K562 (cell line): Measurements from ENCODE around the gene MYADML2. TPM values are rescaled to one million over a fixed set of nuclear protein-coding genes. Genes with fewer than 3 reads are reported as not detected.

Experiments used
- DDX20 ChIP-seq: fragments of 450-650 bp; IDR thresholded peaks from 2 replicates; pipeline ENCODE4 v1.6.1; 2016; ENCODE audit warnings: missing genetic modification characterization, low read depth, mild to moderate bottlenecking, missing compliant biosample characterization, moderate library complexity
- HCFC1 ChIP-seq: IDR thresholded peaks from 2 replicates; pipeline ENCODE4 v1.6.1; 2012; ENCODE audit warnings: low read depth, low read length, improper control_type of control experiment
- NFATC3 ChIP-seq: fragments of 450-650 bp; IDR thresholded peaks from 2 replicates; pipeline ENCODE4 v1.6.1; 2017; ENCODE audit warnings: mild to moderate bottlenecking
- SIRT6 ChIP-seq: IDR thresholded peaks from one replicate; pipeline ENCODE4 v1.6.1; 2012; ENCODE audit warnings: low read depth, mild to moderate bottlenecking, control low read depth, inconsistent platforms, low read length, moderate library complexity
- SMARCC2 ChIP-seq: fragments of 450-650 bp; IDR thresholded peaks from 2 replicates; pipeline ENCODE4 v1.6.1; 2017; ENCODE audit warnings: antibody characterized with exemption, moderate library complexity, mild to moderate bottlenecking, low read depth
- STAG1 ChIP-seq: sonication (generic); formaldehyde crosslinking; IDR thresholded peaks from 2 replicates; pipeline ENCODE4 v1.5.0; 2020; ENCODE audit warnings: missing genetic modification reagents, borderline replicate concordance
- polyA plus RNA-seq, 8 experiments: library from polyadenylated mRNA; depleted of rRNA in 4 of 8; stranded (reverse) in 5 of 8; unstranded in 3 of 8; fragments of >200 nt; fragmentation: Nextera tagmentation in 2 of 8; fragmentation: Illumina TruSeq in 1 of 8; extraction: Ambion mirVana in 2 of 8; extraction: Trizol in 1 of 8; gene quantifications; 2 replicates each; pipeline versions ENCODE4 v1.2.1 to v1.2.3, GENCODE V29; 2011 to 2014; ENCODE audit warnings: inconsistent platforms in 1 of 8, missing spikeins in 1 of 8
- total RNA-seq, 7 experiments: library from RNA; depleted of rRNA in 6 of 7; stranded (reverse); fragments of >200 nt in 6 of 7; fragmentation: Illumina TruSeq in 2 of 7; extraction: Trizol in 2 of 7; gene quantifications; 2 replicates each; pipeline versions ENCODE4 v1.2.1 to v1.2.3, GENCODE V29; 2011 to 2021; ENCODE audit warnings: low replicate concordance in 1 of 7
- TF ChIP-seq, protein P1 (sequence below), 2 experiments: fragments of 450-650 bp in 1 of 2; IDR thresholded peaks; 2 replicates each; pipeline ENCODE4 v1.6.1; 2011 to 2017; ENCODE audit warnings: low read depth in 2 of 2, antibody characterized with exemption in 1 of 2, borderline replicate concordance in 1 of 2, low read length in 1 of 2, mild to moderate bottlenecking in 1 of 2, mixed read lengths in 1 of 2; ENCODE audit not compliant: control insufficient read depth in 1 of 2
- TF ChIP-seq, protein P2 (sequence below): fragments of 450-650 bp; IDR thresholded peaks from 2 replicates; pipeline ENCODE4 v1.6.1; 2016; ENCODE audit warnings: low read depth
- TF ChIP-seq, protein P3 (sequence below): fragments of 250-450 bp; sonication (Bioruptor Pico); IDR thresholded peaks from 2 replicates; pipeline ENCODE4 v1.9.0; 2021; ENCODE audit warnings: mild to moderate bottlenecking, inconsistent platforms
- TF ChIP-seq, protein P4 (sequence below): fragments of 200-400 bp; formaldehyde crosslinking; IDR thresholded peaks from 2 replicates; pipeline ENCODE4 v1.6.1; 2017; ENCODE audit warnings: mild to moderate bottlenecking, low read depth, low read length, moderate library complexity

MYADML2 gene
- total and polyA plus RNA-seq, 9 of the 15 experiments (the other 6 are each of a cell fraction or from before 2014, with no cell fraction given) = not detected

DNA sequence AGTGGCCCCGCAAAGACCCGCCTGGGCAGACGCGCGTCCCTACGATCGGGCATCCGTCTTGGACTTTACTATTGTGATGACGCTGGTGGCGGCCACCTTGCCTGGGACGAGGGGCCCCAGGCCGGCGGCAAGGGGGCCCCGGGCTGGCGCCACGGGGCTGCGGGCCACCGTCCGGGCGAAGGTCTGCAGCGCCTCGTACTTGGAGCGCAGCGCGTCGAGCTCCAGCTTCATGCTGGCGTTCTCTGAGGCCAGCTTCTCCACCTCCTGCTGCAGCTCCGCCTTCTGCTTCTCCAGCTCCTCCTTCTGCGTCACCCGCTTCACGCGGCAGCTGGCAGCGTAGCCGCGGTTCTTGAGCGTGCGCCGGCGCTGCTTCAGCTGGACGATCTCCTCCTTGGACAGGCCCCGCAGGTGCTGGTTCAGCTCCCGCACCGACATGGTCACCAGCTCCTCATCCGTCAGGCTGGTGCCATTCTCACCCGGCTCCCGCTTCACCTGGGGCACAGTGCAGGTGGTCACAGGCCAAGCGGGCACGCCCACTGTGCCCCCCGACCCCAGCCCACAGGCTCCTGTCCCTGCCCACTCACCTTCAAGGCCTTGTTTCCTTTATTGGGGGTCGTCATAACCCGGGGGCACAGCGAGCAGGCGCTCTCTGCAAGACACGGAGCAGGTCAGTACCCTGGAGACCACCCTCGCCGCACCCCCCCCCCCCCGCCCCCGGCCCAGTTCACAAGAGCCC is 24.3 kb downstream of the MYADML2 start (continued):
- TF ChIP-seq, protein P1, sequence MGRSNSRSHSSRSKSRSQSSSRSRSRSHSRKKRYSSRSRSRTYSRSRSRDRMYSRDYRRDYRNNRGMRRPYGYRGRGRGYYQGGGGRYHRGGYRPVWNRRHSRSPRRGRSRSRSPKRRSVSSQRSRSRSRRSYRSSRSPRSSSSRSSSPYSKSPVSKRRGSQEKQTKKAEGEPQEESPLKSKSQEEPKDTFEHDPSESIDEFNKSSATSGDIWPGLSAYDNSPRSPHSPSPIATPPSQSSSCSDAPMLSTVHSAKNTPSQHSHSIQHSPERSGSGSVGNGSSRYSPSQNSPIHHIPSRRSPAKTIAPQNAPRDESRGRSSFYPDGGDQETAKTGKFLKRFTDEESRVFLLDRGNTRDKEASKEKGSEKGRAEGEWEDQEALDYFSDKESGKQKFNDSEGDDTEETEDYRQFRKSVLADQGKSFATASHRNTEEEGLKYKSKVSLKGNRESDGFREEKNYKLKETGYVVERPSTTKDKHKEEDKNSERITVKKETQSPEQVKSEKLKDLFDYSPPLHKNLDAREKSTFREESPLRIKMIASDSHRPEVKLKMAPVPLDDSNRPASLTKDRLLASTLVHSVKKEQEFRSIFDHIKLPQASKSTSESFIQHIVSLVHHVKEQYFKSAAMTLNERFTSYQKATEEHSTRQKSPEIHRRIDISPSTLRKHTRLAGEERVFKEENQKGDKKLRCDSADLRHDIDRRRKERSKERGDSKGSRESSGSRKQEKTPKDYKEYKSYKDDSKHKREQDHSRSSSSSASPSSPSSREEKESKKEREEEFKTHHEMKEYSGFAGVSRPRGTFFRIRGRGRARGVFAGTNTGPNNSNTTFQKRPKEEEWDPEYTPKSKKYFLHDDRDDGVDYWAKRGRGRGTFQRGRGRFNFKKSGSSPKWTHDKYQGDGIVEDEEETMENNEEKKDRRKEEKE (IDR thresholded peaks at IDR 0.05; ENCODE audit: borderline replicate concordance in 1 of 2, control insufficient read depth in 1 of 2, low read depth in 2 of 2, low read length in 1 of 2) = no peak
- TF ChIP-seq, protein P2, sequence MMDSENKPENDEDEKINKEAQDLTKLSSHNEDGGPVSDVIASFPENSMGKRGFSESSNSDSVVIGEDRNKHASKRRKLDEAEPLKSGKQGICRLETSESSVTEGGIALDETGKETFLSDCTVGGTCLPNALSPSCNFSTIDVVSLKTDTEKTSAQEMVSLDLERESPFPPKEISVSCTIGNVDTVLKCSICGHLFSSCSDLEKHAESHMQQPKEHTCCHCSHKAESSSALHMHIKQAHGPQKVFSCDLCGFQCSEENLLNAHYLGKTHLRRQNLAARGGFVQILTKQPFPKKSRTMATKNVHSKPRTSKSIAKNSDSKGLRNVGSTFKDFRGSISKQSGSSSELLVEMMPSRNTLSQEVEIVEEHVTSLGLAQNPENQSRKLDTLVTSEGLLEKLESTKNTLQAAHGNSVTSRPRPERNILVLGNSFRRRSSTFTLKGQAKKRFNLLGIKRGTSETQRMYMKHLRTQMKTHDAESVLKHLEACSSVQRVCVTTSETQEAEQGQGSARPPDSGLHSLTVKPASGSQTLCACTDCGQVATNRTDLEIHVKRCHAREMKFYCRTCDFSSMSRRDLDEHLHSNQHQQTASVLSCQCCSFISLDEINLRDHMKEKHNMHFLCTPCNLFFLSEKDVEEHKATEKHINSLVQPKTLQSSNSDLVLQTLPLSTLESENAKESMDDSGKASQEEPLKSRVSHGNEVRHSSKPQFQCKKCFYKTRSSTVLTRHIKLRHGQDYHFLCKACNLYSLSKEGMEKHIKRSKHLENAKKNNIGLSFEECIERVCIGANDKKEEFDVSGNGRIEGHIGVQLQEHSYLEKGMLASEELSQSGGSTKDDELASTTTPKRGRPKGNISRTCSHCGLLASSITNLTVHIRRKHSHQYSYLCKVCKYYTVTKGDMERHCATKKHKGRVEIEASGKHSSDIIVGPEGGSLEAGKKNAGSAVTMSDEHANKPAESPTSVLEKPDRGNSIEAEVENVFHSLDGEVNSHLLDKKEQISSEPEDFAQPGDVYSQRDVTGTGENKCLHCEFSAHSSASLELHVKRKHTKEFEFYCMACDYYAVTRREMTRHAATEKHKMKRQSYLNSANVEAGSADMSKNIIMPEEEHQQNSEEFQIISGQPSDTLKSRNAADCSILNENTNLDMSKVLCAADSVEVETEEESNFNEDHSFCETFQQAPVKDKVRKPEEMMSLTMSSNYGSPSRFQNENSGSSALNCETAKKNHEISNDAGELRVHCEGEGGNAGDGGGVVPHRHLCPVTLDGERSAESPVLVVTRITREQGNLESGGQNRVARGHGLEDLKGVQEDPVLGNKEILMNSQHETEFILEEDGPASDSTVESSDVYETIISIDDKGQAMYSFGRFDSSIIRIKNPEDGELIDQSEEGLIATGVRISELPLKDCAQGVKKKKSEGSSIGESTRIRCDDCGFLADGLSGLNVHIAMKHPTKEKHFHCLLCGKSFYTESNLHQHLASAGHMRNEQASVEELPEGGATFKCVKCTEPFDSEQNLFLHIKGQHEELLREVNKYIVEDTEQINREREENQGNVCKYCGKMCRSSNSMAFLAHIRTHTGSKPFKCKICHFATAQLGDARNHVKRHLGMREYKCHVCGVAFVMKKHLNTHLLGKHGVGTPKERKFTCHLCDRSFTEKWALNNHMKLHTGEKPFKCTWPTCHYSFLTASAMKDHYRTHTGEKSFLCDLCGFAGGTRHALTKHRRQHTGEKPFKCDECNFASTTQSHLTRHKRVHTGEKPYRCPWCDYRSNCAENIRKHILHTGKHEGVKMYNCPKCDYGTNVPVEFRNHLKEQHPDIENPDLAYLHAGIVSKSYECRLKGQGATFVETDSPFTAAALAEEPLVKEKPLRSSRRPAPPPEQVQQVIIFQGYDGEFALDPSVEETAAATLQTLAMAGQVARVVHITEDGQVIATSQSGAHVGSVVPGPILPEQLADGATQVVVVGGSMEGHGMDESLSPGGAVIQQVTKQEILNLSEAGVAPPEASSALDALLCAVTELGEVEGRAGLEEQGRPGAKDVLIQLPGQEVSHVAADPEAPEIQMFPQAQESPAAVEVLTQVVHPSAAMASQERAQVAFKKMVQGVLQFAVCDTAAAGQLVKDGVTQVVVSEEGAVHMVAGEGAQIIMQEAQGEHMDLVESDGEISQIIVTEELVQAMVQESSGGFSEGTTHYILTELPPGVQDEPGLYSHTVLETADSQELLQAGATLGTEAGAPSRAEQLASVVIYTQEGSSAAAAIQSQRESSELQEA = no peak
- TF ChIP-seq SMARCC2 (no peak), SIRT6 (no peak), HCFC1 (no peak), NFATC3 (no peak), DDX20 (tag) (no peak), STAG1 (CRISPR knock-in tag) (no peak)
- TF ChIP-seq, protein P3, sequence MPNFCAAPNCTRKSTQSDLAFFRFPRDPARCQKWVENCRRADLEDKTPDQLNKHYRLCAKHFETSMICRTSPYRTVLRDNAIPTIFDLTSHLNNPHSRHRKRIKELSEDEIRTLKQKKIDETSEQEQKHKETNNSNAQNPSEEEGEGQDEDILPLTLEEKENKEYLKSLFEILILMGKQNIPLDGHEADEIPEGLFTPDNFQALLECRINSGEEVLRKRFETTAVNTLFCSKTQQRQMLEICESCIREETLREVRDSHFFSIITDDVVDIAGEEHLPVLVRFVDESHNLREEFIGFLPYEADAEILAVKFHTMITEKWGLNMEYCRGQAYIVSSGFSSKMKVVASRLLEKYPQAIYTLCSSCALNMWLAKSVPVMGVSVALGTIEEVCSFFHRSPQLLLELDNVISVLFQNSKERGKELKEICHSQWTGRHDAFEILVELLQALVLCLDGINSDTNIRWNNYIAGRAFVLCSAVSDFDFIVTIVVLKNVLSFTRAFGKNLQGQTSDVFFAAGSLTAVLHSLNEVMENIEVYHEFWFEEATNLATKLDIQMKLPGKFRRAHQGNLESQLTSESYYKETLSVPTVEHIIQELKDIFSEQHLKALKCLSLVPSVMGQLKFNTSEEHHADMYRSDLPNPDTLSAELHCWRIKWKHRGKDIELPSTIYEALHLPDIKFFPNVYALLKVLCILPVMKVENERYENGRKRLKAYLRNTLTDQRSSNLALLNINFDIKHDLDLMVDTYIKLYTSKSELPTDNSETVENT = no peak
- TF ChIP-seq, protein P4, sequence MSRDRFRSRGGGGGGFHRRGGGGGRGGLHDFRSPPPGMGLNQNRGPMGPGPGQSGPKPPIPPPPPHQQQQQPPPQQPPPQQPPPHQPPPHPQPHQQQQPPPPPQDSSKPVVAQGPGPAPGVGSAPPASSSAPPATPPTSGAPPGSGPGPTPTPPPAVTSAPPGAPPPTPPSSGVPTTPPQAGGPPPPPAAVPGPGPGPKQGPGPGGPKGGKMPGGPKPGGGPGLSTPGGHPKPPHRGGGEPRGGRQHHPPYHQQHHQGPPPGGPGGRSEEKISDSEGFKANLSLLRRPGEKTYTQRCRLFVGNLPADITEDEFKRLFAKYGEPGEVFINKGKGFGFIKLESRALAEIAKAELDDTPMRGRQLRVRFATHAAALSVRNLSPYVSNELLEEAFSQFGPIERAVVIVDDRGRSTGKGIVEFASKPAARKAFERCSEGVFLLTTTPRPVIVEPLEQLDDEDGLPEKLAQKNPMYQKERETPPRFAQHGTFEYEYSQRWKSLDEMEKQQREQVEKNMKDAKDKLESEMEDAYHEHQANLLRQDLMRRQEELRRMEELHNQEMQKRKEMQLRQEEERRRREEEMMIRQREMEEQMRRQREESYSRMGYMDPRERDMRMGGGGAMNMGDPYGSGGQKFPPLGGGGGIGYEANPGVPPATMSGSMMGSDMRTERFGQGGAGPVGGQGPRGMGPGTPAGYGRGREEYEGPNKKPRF = no peak
